Measurements from ENCODE around the gene LGALSL. TPM values are rescaled to one million over a fixed set of nuclear protein-coding genes. Genes with fewer than 3 reads are reported as not detected.

The LGALSL gene
- total RNA-seq, 3 donors from 2014 or later = 30.7 to 40.9 (median 37.6) TPM

- DNase-seq (no peak), ATAC-seq (no peak)
- no peaks in the 10 kb centered on the region for H3K4me1 ChIP-seq (ENCODE audit: low read depth)
- TF ChIP-seq CTCF (IDR thresholded peaks at IDR 0.05) = no peak
- H3K9me3 ChIP-seq = no peaks in the 10 kb centered on the region
- intact Hi-C loops (cut with DNase I, micrococcal nuclease) = no loop called here
- no peak overlapping the region for H3K4me3 ChIP-seq
- H3K36me3 ChIP-seq (ENCODE audit: low read depth) = no peaks in the 10 kb centered on the region
These were observed 37.5 kb downstream of the LGALSL start for GRCh38 chr2:64491426-64491825.

- H3K4me3 ChIP-seq = no peak overlapping the region
These were observed 38.3 kb downstream of the LGALSL start for GRCh38 chr2:64492272-64492671.

GRCh38 chr2:64492821-64493220 is 38.9 kb downstream of the LGALSL start:
- ATAC-seq (no peak), DNase-seq (no peak)
- intact Hi-C loops (cut with DNase I, micrococcal nuclease) = no loop called here
- Histone ChIP-seq H3K4me1 (ENCODE audit: low read depth) (no peaks in the 10 kb centered on the region), H3K36me3 (ENCODE audit: low read depth) (no peaks in the 10 kb centered on the region), H3K4me3 (no peak overlapping the region), H3K9me3 (no peaks in the 10 kb centered on the region)
- TF ChIP-seq CTCF (IDR thresholded peaks at IDR 0.05) = no peak

More at GRCh38 chr2:64492272-64492671, 38.3 kb downstream of the LGALSL start:
- intact Hi-C loops (cut with DNase I, micrococcal nuclease) = no loop called here
- no peak for ATAC-seq
- TF ChIP-seq CTCF (IDR thresholded peaks at IDR 0.05) = no peak
- Histone ChIP-seq H3K36me3 (ENCODE audit: low read depth) (no peaks in the 10 kb centered on the region), H3K4me1 (ENCODE audit: low read depth) (no peaks in the 10 kb centered on the region), H3K9me3 (no peaks in the 10 kb centered on the region)
- DNase-seq = no peak

GRCh38 chr2:64493788-64494187 is 39.8 kb downstream of the LGALSL start:
- Histone ChIP-seq H3K9me3 (no peaks in the 10 kb centered on the region), H3K4me3 (no peak overlapping the region), H3K36me3 (ENCODE audit: low read depth) (no peaks in the 10 kb centered on the region), H3K4me1 (ENCODE audit: low read depth) (no peaks in the 10 kb centered on the region)
- intact Hi-C loops (cut with DNase I, micrococcal nuclease) = no loop called here
- DNase-seq (no peak), ATAC-seq (no peak)
- no peak for TF ChIP-seq CTCF (IDR thresholded peaks at IDR 0.05)

GRCh38 chr2:64498438-64498837 is 44.5 kb downstream of the LGALSL start:
- ATAC-seq (no peak), DNase-seq (no peak)
- Histone ChIP-seq H3K4me3 (no peak overlapping the region), H3K36me3 (ENCODE audit: low read depth) (no peaks in the 10 kb centered on the region), H3K4me1 (ENCODE audit: low read depth) (no peaks in the 10 kb centered on the region), H3K9me3 (no peaks in the 10 kb centered on the region)
- TF ChIP-seq CTCF (IDR thresholded peaks at IDR 0.05) = no peak
- intact Hi-C loops (cut with DNase I, micrococcal nuclease) = no loop called here

- DNase-seq = no peak
- H3K4me1 ChIP-seq (ENCODE audit: low read depth) = no peaks in the 10 kb centered on the region
- no peaks in the 10 kb centered on the region for H3K9me3 ChIP-seq
- TF ChIP-seq CTCF (IDR thresholded peaks at IDR 0.05) = no peak
- no peaks in the 10 kb centered on the region for H3K36me3 ChIP-seq (ENCODE audit: low read depth)
- ATAC-seq = no peak
- H3K4me3 ChIP-seq = no peak overlapping the region
- intact Hi-C loops (cut with DNase I, micrococcal nuclease) = no loop called here
These were observed 46.6 kb downstream of the LGALSL start for GRCh38 chr2:64500549-64500948.

All from mucosa of descending colon (tissue), 3 donors.